PC-3 (cell line): ENCODE results near the gene SCAMP3.

ENCODE experiments used
- CTCF ChIP-seq: fragments of 300-600 bp; sonication (generic); conservative IDR thresholded peaks from 2 replicates; pipeline ENCODE4 v1.5.1; 2017; ENCODE audit warnings: antibody characterized with exemption, low read depth, mild to moderate bottlenecking, low read length
- EZH2 ChIP-seq: fragments of 300-600 bp; sonication (generic); IDR thresholded peaks from one replicate; pipeline ENCODE4 v1.6.1; 2017; ENCODE audit warnings: antibody characterized with exemption, mild to moderate bottlenecking, low read length; ENCODE audit not compliant: unreplicated experiment
- EZH2phosphoT487 ChIP-seq: fragments of 300-600 bp; sonication (generic); IDR thresholded peaks from 2 replicates; pipeline ENCODE4 v1.6.1; 2018; ENCODE audit warnings: mild to moderate bottlenecking, antibody characterized with exemption, low read length, borderline replicate concordance

- TF ChIP-seq EZH2 = no peak
- peak; percentile 95 for TF ChIP-seq CTCF
- no peak for TF ChIP-seq EZH2phosphoT487
Observed at GRCh38 chr1:155206891-155207805, 55.0 kb downstream of the SCAMP3 start.
